Thymus (tissue), 11 donors: ENCODE results near the gene PLXNC1. TPM values are rescaled to one million over a fixed set of nuclear protein-coding genes. Genes with fewer than 3 reads are reported as not detected.

ENCODE experiments used
- DNase-seq, 9 donors: peaks; one replicate each; pipeline ENCODE4 v3.0.0-alpha.2; 2013; ENCODE audit warnings: low spot score in 9 of 9, low read depth in 6 of 9, missing footprints in 1 of 9
- H3K27ac ChIP-seq, 2 donors: one replicate each; pipeline ENCODE4 v1.5.1; 2013; ENCODE audit warnings: control low read depth in 1 of 2, low read depth in 1 of 2, low read length in 1 of 2, mild to moderate bottlenecking in 1 of 2, moderate library complexity in 1 of 2
- H3K27me3 ChIP-seq, 2 donors: one replicate each; pipeline ENCODE4 v1.5.1; 2013; ENCODE audit warnings: low read length in 1 of 2; ENCODE audit not compliant: control insufficient read depth in 2 of 2, insufficient read depth in 1 of 2
- H3K36me3 ChIP-seq, 2 donors: one replicate each; pipeline ENCODE4 v1.5.1; 2013; ENCODE audit warnings: low read length in 1 of 2, mild to moderate bottlenecking in 1 of 2, moderate library complexity in 1 of 2; ENCODE audit not compliant: control insufficient read depth in 2 of 2, insufficient read depth in 2 of 2
- H3K4me1 ChIP-seq, 2 donors: one replicate each; pipeline ENCODE4 v1.5.1; 2013; ENCODE audit warnings: low read length in 2 of 2; ENCODE audit not compliant: control insufficient read depth in 2 of 2, insufficient read depth in 2 of 2
- H3K4me3 ChIP-seq, 2 donors: one replicate each; pipeline ENCODE4 v1.5.1; 2013; ENCODE audit warnings: low read length in 2 of 2, control low read depth in 1 of 2, mild to moderate bottlenecking in 1 of 2
- H3K9me3 ChIP-seq, 2 donors: one replicate each; pipeline ENCODE4 v1.5.1; 2013; ENCODE audit warnings: low read length in 1 of 2, mild to moderate bottlenecking in 1 of 2; ENCODE audit not compliant: control insufficient read depth in 2 of 2, insufficient read depth in 1 of 2
- WGBS: extraction: QIAGEN DNeasy Blood & Tissue Kit; methylation state at CpG from one replicate; pipeline ENCODE4 v1.1.7; 2013; 5-methylcytosine and 5-hydroxymethylcytosine counted together
- polyA plus RNA-seq: library from polyadenylated mRNA; stranded (reverse); fragments of 200-250 nt; gene quantifications from one replicate; pipeline ENCODE4 v1.2.3, GENCODE V29; 2013
- total RNA-seq: library from RNA; stranded (reverse); fragments of 120-200 nt; gene quantifications from one replicate; pipeline ENCODE4 v1.2.4, GENCODE V29; 2013
- donor health status: healthy.

The PLXNC1 gene
- total and polyA plus RNA-seq, 2 donors, result 3.7 to 11.0 TPM

DNA sequence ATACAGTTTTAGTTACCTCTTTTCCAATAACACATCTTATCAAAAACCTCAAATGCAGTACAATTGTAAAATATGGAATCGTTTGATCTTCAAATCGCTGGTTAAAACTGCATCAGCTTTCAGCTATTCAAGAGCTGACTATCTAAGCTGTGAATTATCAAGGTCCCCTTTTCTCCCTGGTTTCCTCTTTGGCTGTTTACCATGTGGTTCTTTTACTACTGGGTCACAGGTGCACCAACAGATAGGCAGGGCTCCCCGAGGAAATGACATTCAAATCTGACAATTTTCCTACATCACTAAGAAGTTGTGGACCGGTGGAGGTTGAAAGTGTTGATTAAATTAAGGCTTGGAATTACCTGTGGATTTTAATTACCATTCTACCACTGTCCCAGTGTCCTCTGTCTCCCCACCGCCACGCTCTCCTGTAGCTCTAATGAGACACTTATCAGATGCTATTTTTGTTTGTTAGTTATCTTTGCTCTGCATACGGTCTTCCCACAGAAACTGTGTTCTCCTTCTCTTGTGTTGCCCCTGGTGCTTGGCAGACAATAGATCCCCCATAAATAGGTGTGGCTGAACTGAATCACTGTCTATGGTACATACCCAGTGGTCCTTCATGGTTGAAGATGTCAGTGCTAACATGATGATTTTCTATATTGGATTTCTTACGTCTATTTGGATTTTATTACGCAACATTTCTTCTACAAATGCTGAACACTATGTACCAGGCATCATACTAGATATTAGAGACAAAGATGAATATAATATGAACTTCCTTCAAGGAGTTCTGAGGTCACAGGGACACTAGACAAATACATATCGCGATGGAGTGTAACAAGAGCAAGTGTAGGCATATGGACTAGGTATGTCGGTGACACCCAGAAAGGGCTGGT is 20.9 kb upstream of the PLXNC1 start:
- Histone ChIP-seq H3K4me3 (no peak overlapping the region), H3K27me3 (no peaks in the 10 kb centered on the region), H3K36me3 (no peaks in the 10 kb centered on the region), H3K4me1 (peaks cover 41 to 50% of the 10 kb centered on the region in 2 donors), H3K9me3 (no peaks in the 10 kb centered on the region), H3K27ac (peak overlapping the region; percentile 53 to 90)
- 53% methylated on average over 12 of the region's 12 CpGs for WGBS
- DNase-seq, result peak in 4 of 9 donors; percentile 44 to 79 (median 56)

DNA sequence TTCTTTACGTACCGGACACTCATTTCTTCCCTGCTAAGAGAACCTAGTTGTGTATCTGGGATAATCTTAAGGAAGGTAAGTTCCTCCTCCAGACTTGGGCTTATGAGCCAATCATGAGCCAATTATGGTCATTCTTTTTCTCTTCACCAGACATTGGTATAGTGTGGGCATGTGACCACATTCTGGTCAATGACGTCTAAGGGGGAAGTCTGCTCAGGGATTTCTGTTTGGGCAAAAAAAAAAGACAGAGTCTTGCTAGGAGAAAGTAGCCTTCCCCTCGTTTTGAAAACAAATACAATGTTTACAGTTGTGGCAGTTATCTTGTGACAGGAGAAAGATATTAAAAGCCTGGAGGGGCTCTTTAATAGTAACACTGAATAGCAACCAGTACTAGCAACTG is 20.1 kb upstream of the PLXNC1 start:
- Histone ChIP-seq H3K27ac (no peak overlapping the region), H3K4me1 (peaks cover 38 to 44% of the 10 kb centered on the region in 2 donors), H3K9me3 (no peaks in the 10 kb centered on the region), H3K4me3 (no peak overlapping the region), H3K27me3 (no peaks in the 10 kb centered on the region), H3K36me3 (no peaks in the 10 kb centered on the region)
- WGBS, result 82% methylated on average over 4 of the region's 4 CpGs
- DNase-seq, result no peak

DNA sequence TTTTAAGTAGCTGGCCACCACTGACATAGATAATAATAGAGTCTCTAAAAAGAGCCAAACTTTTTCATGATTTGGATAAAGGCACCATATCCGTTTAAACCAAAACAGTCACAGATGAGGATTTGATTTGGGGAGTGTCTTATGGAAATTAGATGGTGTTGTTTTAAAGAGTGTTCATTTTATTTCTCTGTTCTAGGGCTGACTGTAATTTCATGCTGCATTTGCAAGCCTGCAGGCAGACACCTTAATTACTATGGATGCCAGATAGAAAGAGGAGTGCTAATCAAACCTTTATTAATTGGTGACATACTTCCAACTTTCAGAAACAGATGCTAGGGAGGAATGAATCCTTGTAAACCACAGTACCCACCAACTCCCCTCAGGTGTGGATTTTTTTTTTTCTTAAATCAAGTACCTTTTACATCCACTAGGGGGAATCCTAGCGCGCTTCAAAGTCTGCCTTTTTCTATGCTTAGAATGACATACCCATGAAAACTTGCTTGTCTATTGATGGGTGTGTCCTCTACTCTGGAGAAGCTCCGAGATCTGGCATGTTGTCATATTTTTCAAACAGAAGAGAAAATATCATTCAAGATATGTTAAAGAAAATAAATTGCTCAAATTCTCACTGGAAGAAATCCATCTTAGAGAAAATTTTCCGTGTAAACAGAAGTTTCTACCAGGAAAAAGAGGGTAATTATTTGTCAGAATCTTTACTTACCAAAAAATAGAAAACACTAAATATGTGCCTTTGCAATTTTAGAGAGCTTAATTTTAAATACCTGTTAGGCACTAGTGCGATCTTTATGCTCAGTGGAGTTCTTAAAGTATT is 14.2 kb upstream of the PLXNC1 start:
- Histone ChIP-seq H3K27me3 (no peaks in the 10 kb centered on the region), H3K27ac (no peak overlapping the region), H3K4me1 (no peaks in the 10 kb centered on the region), H3K9me3 (no peaks in the 10 kb centered on the region), H3K36me3 (no peaks in the 10 kb centered on the region), H3K4me3 (no peak overlapping the region)
- 37% methylated on average over 6 of the region's 6 CpGs for WGBS
- DNase-seq, result peak in 4 of 9 donors; percentile 52 to 82 (median 64)

DNA sequence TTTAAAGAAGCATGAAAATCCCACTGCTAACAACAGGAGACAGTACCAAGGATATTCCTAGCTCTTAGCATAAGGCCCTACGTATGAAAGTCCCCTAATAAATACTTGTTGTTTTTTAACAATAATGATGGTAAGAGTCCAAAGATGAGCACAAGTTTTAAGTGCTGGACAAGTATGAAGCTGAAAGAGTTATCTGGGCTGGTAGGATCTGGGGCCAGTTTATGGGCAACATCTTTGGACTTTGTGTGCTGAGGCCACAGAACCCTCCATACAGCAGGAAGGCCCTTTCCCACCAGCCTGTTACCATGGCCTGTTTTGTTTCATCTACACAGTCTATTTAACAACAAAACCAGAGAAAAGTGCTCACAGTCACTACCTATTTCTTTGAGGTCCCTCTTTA is 12.5 kb upstream of the PLXNC1 start:
- no peak for DNase-seq
- Histone ChIP-seq H3K4me1 (no peaks in the 10 kb centered on the region), H3K4me3 (no peak overlapping the region), H3K36me3 (no peaks in the 10 kb centered on the region), H3K27me3 (no peaks in the 10 kb centered on the region), H3K9me3 (no peaks in the 10 kb centered on the region), H3K27ac (no peak overlapping the region)
- WGBS, result 95% methylated on average over 1 of the region's 1 CpG

DNA sequence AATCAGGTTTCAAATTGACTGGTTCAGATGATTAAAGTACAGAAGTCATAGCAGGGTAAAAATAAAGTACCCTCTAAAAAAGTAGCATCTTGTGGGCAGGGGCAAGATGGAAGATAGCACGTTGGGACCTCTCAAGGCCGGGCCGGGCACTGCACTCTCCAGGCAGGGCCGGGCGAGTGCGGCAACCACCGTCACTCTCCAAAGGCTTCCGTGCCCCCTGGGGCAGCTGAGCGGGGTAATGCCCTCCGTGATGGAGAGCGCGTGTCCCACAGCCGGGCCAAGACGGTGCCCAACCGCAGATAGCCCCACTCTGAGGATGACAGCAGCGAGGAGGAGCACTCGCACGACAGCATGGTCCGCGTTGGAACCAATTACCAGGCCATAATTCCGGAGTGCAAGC is 8.6 kb upstream of the PLXNC1 start:
- H3K27me3 ChIP-seq, result peaks cover 3 to 15% of the 10 kb centered on the region in 2 donors

DNA sequence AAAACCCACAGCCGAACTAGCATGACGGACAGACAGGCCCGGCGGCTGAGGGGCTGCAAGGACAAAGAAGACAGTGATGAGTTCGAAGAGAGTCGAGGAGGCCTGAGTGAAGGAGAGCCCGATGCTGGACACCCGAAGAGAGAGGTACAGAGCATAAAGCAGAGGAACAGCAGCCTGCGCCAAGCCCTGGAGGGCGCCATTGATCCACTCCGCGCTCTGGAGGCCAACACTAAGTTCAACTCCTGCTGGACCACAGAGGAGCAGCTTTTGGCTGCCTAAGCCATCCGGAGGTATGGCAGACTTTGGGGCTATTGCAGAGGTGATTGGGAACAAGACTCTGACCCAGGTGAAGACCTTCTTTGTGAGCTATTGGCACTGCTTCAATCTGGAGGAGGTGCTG is 7.8 kb upstream of the PLXNC1 start:
- H3K9me3 ChIP-seq, result no peaks in the 10 kb centered on the region
- WGBS, result 95% methylated on average over 13 of the region's 13 CpGs
- DNase-seq, result peak in 2 of 9 donors; percentile 43 to 53
- H3K4me3 ChIP-seq, result no peak overlapping the region
- H3K36me3 ChIP-seq, result no peaks in the 10 kb centered on the region
- no peak overlapping the region for H3K27ac ChIP-seq
- no peaks in the 10 kb centered on the region for H3K4me1 ChIP-seq
- H3K27me3 ChIP-seq, result peaks cover 3 to 20% of the 10 kb centered on the region in 2 donors

More for the DNA sequence above, 8.6 kb upstream of the PLXNC1 start:
- WGBS, result 98% methylated on average over 21 of the region's 21 CpGs
- Histone ChIP-seq H3K36me3 (no peaks in the 10 kb centered on the region), H3K4me3 (no peak overlapping the region), H3K4me1 (no peaks in the 10 kb centered on the region), H3K9me3 (no peaks in the 10 kb centered on the region), H3K27ac (no peak overlapping the region)
- no peak for DNase-seq

DNA sequence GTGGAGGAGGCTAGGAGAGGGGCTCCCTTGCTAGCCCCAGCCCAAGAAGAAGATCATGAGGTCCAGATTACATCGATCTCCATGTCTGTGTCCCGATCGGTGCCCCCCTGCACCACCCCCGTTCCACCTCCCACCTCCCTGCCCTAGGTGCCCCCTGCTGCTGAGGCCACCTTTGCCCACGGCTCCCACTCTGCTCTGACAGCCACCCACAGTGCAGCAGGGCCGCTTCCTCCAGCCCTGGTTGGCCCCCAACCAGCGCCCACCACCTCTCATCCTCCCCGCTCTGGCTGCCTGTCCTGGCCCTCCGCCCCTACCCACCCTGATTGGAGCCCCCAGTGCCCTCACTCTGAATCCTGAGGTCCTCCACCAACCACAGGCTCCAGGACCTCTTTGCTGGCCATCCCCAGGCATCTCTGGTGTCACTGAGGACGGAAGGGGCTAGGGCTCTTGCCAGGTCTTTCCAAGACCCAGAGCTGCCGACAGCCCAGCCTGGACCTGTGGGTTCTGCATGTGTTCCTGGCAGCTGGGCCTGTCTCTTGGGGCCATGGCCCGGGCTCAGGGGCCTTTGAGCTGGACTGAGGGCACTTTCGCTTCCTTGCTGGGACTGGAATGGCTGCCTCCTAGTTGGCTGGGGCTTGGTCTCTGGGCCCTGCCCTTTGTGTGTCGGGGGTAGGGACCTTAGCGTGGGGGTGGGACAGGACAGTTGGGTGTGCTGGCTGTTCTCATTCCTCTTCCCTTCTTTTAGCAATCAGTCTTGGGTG is 7.2 kb upstream of the PLXNC1 start:
- Histone ChIP-seq H3K36me3 (no peaks in the 10 kb centered on the region), H3K27me3 (peaks cover 7 to 21% of the 10 kb centered on the region in 2 donors), H3K4me3 (no peak overlapping the region), H3K4me1 (no peaks in the 10 kb centered on the region), H3K9me3 (no peaks in the 10 kb centered on the region), H3K27ac (no peak overlapping the region)
- no peak for DNase-seq
- 86% methylated on average over 15 of the region's 15 CpGs for WGBS

DNA sequence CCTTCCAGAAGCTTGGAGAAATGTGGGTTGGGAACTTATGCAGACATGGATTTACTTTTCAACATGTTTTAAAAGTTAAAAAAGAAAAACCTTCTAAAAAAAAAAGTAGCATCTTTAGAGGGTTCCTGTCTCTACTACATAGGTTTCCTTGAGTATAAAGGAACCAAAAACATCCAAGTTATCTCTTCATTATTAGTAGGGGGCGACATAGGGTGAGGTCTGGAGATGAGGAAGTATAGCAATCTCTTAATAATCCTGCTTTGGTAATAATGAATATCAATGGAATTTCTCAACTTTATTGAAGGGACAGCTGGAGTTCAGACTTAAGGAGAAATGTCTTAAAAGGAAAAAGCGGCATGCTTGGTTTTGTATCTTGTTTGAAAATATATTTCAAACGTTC is 6.5 kb upstream of the PLXNC1 start:
- Histone ChIP-seq H3K27me3 (peaks cover 8 to 28% of the 10 kb centered on the region in 2 donors), H3K4me3 (no peak overlapping the region), H3K4me1 (no peaks in the 10 kb centered on the region), H3K9me3 (no peaks in the 10 kb centered on the region), H3K36me3 (no peaks in the 10 kb centered on the region), H3K27ac (no peak overlapping the region)
- no peak for DNase-seq
- 91% methylated on average over 3 of the region's 3 CpGs for WGBS
